ENCODE data around the gene BTRC. TPM values are rescaled to one million over a fixed set of nuclear protein-coding genes. Genes with fewer than 3 reads are reported as not detected.
"Not testable (repeated sequence)": the region's sequence is repeated elsewhere in the genome, so short reads cannot be mapped to it uniquely, and the experiment has no call there.

BTRC gene
- total RNA-seq, 1 donor from 2014 or later = 0.96 TPM

DNA sequence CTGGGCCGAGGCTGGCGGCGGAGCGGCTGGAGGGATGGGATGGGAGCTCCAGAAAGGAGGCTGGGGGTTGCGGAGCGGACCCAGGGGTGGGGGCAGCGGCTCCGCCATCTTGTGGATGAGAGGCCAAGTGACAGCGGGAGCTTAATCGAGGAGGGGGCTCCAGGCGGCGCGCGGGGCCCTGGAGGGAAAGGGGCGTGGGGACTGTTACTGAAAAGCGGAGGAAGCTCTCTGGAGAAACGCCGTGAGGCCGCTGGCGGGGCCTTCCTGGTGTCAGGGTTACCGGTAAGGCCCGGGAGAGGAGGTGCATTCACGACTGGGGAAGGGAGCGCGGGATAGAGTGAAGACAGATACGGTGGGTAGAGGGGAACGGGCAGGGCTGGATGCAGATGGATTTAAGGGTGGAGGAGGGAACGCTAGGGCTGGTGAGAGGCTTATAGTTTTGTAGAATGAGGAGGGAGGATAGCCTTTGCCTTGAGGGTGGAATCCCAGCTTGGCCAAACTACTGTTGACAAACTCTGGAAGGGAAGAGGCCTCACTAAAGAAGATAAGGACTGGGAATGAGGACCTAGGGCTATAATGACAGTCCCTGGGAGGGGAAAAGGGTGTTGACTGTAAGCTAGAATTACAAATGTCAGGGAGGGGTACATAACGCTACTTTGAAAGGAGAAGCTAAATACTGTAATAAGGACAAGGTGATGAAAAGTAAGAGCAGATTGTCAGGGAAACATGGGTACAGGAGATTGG lies 535 bp downstream of the BTRC start:
- no peaks in the 10 kb centered on the region for H3K27me3 ChIP-seq
- peaks cover 0 to 13% of the 10 kb centered on the region in 2 donors for H3K4me1 ChIP-seq
- TF ChIP-seq, protein P1, sequence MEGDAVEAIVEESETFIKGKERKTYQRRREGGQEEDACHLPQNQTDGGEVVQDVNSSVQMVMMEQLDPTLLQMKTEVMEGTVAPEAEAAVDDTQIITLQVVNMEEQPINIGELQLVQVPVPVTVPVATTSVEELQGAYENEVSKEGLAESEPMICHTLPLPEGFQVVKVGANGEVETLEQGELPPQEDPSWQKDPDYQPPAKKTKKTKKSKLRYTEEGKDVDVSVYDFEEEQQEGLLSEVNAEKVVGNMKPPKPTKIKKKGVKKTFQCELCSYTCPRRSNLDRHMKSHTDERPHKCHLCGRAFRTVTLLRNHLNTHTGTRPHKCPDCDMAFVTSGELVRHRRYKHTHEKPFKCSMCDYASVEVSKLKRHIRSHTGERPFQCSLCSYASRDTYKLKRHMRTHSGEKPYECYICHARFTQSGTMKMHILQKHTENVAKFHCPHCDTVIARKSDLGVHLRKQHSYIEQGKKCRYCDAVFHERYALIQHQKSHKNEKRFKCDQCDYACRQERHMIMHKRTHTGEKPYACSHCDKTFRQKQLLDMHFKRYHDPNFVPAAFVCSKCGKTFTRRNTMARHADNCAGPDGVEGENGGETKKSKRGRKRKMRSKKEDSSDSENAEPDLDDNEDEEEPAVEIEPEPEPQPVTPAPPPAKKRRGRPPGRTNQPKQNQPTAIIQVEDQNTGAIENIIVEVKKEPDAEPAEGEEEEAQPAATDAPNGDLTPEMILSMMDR (IDR thresholded peaks at IDR 0.05) = peak in 1 of 3 experiments; percentile 3
- intact Hi-C loops (cut with DNase I) = loop anchor here (5.0 to 10.0 kb wide), 5 partner anchors 218 to 1150 kb away; partner anchors contain the start of genes ACTR1A, DPCD, HPS6 and POLL
- peak overlapping the region; percentile 83 to 84 for H3K27ac ChIP-seq
- peak; percentile 8 to 75 for DNase-seq (ENCODE audit: low spot score in 2 of 2)
- H3K9me3 ChIP-seq = no peaks in the 10 kb centered on the region
- H3K36me3 ChIP-seq = no peaks in the 10 kb centered on the region
- peak overlapping the region; percentile 80 to 86 for H3K4me3 ChIP-seq

DNA sequence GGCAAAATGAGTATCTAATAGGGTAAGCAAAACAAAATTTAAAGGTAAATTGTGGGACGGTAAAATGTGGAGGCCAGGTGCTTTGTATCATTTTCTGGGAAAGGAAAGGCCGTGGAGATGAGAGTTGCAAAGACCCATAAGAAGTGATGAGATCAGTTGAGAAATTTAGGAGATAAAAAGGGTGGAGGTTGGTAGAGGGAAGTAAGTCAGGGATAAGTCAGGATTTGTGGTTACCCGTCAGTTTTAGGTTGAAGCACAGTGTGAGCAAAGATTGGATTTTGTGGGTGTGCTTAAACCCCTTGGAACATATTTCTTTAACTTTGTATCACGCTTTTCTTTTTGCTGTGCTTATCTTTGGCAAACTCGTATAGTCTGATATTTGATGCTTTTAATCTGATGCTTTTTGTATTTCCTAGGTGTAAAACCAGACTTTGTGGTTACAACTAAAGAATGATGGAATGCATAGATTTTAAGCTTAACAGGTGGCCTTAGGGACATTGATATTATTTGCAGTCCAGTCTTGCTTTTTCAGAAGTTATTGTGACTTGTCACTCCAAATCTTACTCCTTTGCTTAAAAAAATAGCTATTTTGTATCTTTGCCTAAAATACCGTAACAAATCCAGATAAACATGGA lies 1.2 kb downstream of the BTRC start:
- TF ChIP-seq, protein P1 (IDR thresholded peaks at IDR 0.05) = no peak
- DNase-seq (ENCODE audit: low spot score in 2 of 2) = no peak
- intact Hi-C loops (cut with DNase I) = loop anchor here (10.0 kb wide), 2 partner anchors 440 to 1150 kb away; partner anchors contain the start of genes ACTR1A, SLF2 and SUFU
- peak overlapping the region; percentile 83 to 84 for H3K27ac ChIP-seq
- no peaks in the 10 kb centered on the region for H3K27me3 ChIP-seq
- peaks cover 0 to 13% of the 10 kb centered on the region in 2 donors for H3K4me1 ChIP-seq
- peak overlapping the region; percentile 80 to 86 for H3K4me3 ChIP-seq
- H3K36me3 ChIP-seq = no peaks in the 10 kb centered on the region
- no peaks in the 10 kb centered on the region for H3K9me3 ChIP-seq

DNA sequence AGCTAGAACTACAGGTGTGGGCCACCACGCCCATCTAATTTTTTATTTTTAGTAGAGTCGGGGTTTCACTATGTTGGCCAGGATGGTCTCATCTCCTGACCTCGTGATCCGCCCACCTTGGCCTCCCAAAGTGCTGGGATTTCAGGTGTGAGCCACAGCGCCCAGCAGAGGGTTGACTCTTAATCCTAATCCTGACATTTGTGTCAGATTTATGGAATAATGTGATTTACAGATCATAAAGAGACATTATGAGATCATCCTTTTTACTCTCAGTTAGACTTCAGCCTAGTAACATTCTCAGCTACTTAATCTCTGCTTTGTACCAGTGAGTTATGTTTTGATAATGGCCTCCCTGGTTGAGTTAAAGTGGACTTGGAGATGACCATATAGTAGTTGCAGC lies 2.2 kb downstream of the BTRC start:
- Histone ChIP-seq H3K4me1 (peaks cover 0 to 13% of the 10 kb centered on the region in 2 donors), H3K27me3 (no peaks in the 10 kb centered on the region), H3K27ac (no peak overlapping the region), H3K9me3 (no peaks in the 10 kb centered on the region), H3K4me3 (no peak overlapping the region), H3K36me3 (no peaks in the 10 kb centered on the region)
- TF ChIP-seq, protein P1 (IDR thresholded peaks at IDR 0.05) = no peak
- DNase-seq (ENCODE audit: low spot score in 2 of 2) = no peak
- intact Hi-C loops (cut with DNase I) = loop anchor here (10.0 kb wide), 2 partner anchors 441 to 1149 kb away; partner anchors contain the start of genes ACTR1A, SLF2 and SUFU

DNA sequence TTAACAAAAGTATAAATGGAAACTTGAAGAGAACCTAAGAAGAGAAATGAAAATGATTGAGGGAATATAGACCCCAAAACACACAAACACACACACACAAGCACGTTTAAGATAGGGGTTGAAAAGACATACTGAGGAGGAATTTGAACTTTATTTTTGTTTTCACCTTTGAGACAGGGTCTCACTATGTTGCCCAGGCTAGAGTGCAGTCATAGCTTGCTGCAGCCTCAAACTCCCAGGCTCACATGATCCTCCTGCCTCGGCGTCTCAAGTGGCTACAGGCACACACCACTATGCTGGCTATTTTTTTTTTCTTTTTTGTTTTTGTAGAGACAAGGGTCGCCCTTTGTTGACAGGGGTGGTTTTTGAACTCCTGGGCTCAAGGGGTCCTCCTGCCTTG lies 4.0 kb downstream of the BTRC start:
- intact Hi-C loops (cut with DNase I) = loop anchor here (10.0 kb wide), 2 partner anchors 443 to 1147 kb away; partner anchors contain the start of genes ACTR1A, SLF2 and SUFU
- TF ChIP-seq, protein P1 (IDR thresholded peaks at IDR 0.05) = no peak
- H3K27ac ChIP-seq = no peak overlapping the region

DNA sequence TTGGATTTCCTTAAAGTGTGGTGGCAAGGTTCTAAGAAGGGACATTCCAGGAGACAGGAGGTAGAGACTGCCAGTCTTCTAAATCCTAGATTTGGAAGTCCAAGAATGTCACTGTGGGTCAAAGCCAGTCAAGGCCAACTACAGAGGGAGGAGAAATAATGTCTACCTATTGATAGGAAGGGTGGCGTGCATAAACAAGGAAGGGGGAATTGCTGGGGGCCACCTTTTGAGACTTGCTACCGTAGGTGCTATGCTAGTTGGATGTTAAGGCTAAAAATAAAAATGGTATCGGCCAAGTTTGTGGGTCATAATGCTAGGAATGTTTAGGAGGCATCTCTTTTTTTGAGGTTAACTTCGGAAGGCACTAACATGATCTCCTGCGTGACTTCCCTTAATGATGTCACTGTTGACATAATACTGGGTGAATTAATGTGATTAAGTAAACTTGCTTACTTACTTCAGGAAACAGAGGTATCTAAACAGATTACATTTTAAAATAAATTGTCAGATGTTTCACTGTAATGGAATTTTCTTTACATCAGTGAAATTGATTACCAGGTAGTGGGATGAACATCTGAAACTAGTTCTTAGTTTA lies 4.8 kb downstream of the BTRC start:
- H3K9me3 ChIP-seq = no peaks in the 10 kb centered on the region
- DNase-seq (ENCODE audit: low spot score in 2 of 2) = no peak
- peaks cover 0 to 10% of the 10 kb centered on the region in 2 donors for H3K4me1 ChIP-seq
- intact Hi-C loops (cut with DNase I) = loop anchor here (10.0 kb wide), 2 partner anchors 444 to 1146 kb away; partner anchors contain the start of genes ACTR1A, SLF2 and SUFU
- H3K36me3 ChIP-seq = no peaks in the 10 kb centered on the region
- no peaks in the 10 kb centered on the region for H3K27me3 ChIP-seq
- TF ChIP-seq, protein P1 (IDR thresholded peaks at IDR 0.05) = no peak
- no peak overlapping the region for H3K4me3 ChIP-seq
- H3K27ac ChIP-seq = no peak overlapping the region

More for the DNA sequence above, 4.0 kb downstream of the BTRC start:
- DNase-seq (ENCODE audit: low spot score in 2 of 2) = no peak
- Histone ChIP-seq H3K36me3 (no peaks in the 10 kb centered on the region), H3K9me3 (no peaks in the 10 kb centered on the region), H3K4me1 (peaks cover 0 to 13% of the 10 kb centered on the region in 2 donors), H3K27me3 (no peaks in the 10 kb centered on the region), H3K4me3 (no peak overlapping the region)

DNA sequence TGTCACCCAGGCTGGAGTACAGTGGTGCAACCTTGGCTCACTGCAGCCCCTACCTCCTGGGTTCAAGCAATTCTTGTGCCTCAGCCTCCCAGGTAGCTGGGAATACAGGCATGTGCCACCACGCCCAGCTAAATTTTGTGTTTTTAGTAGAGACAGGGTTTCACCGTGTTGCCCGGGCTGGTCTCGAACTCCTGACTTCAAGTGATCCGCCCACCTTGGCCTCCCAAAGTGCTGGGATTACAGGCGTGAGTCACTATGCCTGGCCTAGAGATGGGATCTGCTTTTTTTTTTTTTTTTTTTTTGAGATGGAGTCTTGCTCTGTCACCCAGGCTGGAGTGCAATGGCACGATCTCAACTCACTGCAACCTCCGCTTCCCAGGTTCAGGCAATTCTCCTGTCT lies 6.1 kb downstream of the BTRC start:
- H3K36me3 ChIP-seq; DNase-seq (ENCODE audit: low spot score in 2 of 2); H3K4me3 ChIP-seq; H3K4me1 ChIP-seq; intact Hi-C loops (cut with DNase I); H3K9me3 ChIP-seq; H3K27ac ChIP-seq; H3K27me3 ChIP-seq: not testable (repeated sequence)

DNA sequence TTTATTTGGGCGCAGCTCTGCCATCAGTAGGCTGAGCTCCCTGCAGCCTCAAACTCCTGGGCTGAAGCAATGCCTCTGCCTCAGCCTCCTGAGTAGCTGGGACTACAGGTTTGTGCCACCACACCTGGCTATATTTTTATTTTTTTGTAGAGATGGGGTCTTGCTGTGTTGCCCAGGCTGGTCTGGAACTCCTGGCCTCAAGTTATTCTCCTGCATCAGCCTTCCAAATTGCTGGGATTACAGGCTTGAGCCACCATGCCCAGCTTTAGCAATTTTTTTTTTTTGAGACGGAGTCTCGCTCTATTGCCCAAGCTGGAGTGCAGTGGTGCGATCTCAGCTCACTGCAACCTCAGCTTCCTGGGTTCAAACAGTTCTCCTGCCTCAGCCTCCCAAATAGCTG lies 6.9 kb downstream of the BTRC start:
- intact Hi-C loops (cut with DNase I); H3K4me3 ChIP-seq: not testable (repeated sequence)

More for the DNA sequence above, 6.9 kb downstream of the BTRC start:
- H3K27ac ChIP-seq; H3K4me1 ChIP-seq; DNase-seq (ENCODE audit: low spot score in 2 of 2); H3K27me3 ChIP-seq; H3K36me3 ChIP-seq; H3K9me3 ChIP-seq: not testable (repeated sequence)

All from ascending aorta (tissue), 2 donors.